A673 (cell line): ENCODE measurements around the gene CDKAL1. TPM values are rescaled to one million over a fixed set of nuclear protein-coding genes. Genes with fewer than 3 reads are reported as not detected.

Experiments used
- BruUV-seq: library from RNA; stranded (reverse); fragments of 400-500 nt; replicated peaks from 2 replicates; lab custom pipeline; 2021; lab: Mats Ljungman, UMichigan
- CTCF ChIA-PET: fragments of 300-600 bp; sonication (Branson Sonifier 250); formaldehyde crosslinking; loops from one replicate; lab custom pipeline; 2022; ENCODE audit warnings: antibody characterized with exemption; lab: Charles Lee
- POLR2A ChIA-PET: fragments of 300-600 bp; sonication (Branson Sonifier 250); formaldehyde crosslinking; loops from one replicate; lab custom pipeline; 2022; ENCODE audit warnings: antibody characterized with exemption; ENCODE audit not compliant: low non-redundant PET; lab: Charles Lee
- DNase-seq: peaks from one replicate; pipeline ENCODE4 v3.0.0-alpha.2; 2015; ENCODE audit warnings: low spot score
- H3K27ac ChIP-seq: fragments of 200-600 bp; sonication (generic); 2 replicates; pipeline ENCODE4 v1.5.1; 2016; ENCODE audit warnings: mixed run types, low read depth, mild to moderate bottlenecking, mixed read lengths, antibody characterized with exemption, low read length; ENCODE audit not compliant: poor library complexity, severe bottlenecking
- H3K27me3 ChIP-seq: fragments of 200-600 bp; sonication (generic); replicated peaks from 2 replicates; pipeline ENCODE4 v1.6.1; 2017; ENCODE audit warnings: mixed run types, low read depth, mild to moderate bottlenecking, mixed read lengths, antibody characterized with exemption, low read length; ENCODE audit not compliant: insufficient read depth, poor library complexity
- H3K36me3 ChIP-seq: fragments of 200-600 bp; sonication (generic); 2 replicates; pipeline ENCODE4 v1.6.1; 2016; ENCODE audit warnings: mixed run types, mild to moderate bottlenecking, mixed read lengths, antibody characterized with exemption, low read length; ENCODE audit not compliant: insufficient read depth, poor library complexity, severe bottlenecking
- H3K4me1 ChIP-seq: fragments of 200-600 bp; sonication (generic); 2 replicates; pipeline ENCODE4 v1.6.1; 2017; ENCODE audit warnings: mixed run types, mild to moderate bottlenecking, mixed read lengths, antibody characterized with exemption, low read length; ENCODE audit not compliant: insufficient read depth, poor library complexity, severe bottlenecking
- H3K4me3 ChIP-seq: fragments of 200-600 bp; sonication (generic); 2 replicates; pipeline ENCODE4 v1.5.1; 2016; ENCODE audit warnings: low read depth, mixed run types, mild to moderate bottlenecking, mixed read lengths, low read length; ENCODE audit not compliant: poor library complexity, severe bottlenecking
- H3K9me3 ChIP-seq: fragments of 200-600 bp; sonication (generic); 2 replicates; pipeline ENCODE4 v1.6.1; 2016; ENCODE audit warnings: mixed run types, low read depth, mild to moderate bottlenecking, mixed read lengths, antibody characterized with exemption, low read length; ENCODE audit not compliant: poor library complexity, severe bottlenecking
- EZH2 ChIP-seq: fragments of 200-600 bp; sonication (generic); IDR thresholded peaks from 2 replicates; pipeline ENCODE4 v1.6.1; 2017; ENCODE audit warnings: borderline replicate concordance, low read depth, mild to moderate bottlenecking, mixed read lengths, antibody characterized with exemption, low read length; ENCODE audit not compliant: poor library complexity, severe bottlenecking
- intact Hi-C: fragments of 100-400 bp; cut with micrococcal nuclease; formaldehyde crosslinking; loops from one replicate; pipeline ENCODE4 v1.10.0; 2022; ENCODE audit not compliant: unreplicated experiment
- total RNA-seq: library from RNA; stranded (reverse); gene quantifications from 2 replicates; pipeline ENCODE4 v1.2.3, GENCODE V29; 2021
- TF ChIP-seq, protein P1 (sequence below): fragments of 300-800, 200-600 bp; sonication (generic); conservative IDR thresholded peaks from 2 replicates; pipeline ENCODE4 v1.5.1; 2017; ENCODE audit warnings: low read depth, mild to moderate bottlenecking, antibody characterized with exemption, low read length, moderate library complexity, mixed read lengths

Gene CDKAL1
- total RNA-seq, 1 experiment from 2014 or later = 35.5 TPM

GRCh38 chr6:20814494-20814893 lies 280.2 kb downstream of the CDKAL1 start:
- no peaks in the 10 kb centered on the region for H3K9me3 ChIP-seq
- intact Hi-C loops = no loop called here
- H3K27ac ChIP-seq = no peak overlapping the region
- H3K4me1 ChIP-seq = peaks cover 24% of the 10 kb centered on the region
- TF ChIP-seq, protein P1, sequence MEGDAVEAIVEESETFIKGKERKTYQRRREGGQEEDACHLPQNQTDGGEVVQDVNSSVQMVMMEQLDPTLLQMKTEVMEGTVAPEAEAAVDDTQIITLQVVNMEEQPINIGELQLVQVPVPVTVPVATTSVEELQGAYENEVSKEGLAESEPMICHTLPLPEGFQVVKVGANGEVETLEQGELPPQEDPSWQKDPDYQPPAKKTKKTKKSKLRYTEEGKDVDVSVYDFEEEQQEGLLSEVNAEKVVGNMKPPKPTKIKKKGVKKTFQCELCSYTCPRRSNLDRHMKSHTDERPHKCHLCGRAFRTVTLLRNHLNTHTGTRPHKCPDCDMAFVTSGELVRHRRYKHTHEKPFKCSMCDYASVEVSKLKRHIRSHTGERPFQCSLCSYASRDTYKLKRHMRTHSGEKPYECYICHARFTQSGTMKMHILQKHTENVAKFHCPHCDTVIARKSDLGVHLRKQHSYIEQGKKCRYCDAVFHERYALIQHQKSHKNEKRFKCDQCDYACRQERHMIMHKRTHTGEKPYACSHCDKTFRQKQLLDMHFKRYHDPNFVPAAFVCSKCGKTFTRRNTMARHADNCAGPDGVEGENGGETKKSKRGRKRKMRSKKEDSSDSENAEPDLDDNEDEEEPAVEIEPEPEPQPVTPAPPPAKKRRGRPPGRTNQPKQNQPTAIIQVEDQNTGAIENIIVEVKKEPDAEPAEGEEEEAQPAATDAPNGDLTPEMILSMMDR = no peak
- no peak for TF ChIP-seq EZH2
- ChIA-PET POLR2A (no interaction called here), CTCF (no interaction called here)
- H3K4me3 ChIP-seq = no peak overlapping the region
- no peaks in the 10 kb centered on the region for H3K36me3 ChIP-seq
- no peak for DNase-seq
- BruUV-seq = no TSS peak
- H3K27me3 ChIP-seq = no peaks in the 10 kb centered on the region

DNA sequence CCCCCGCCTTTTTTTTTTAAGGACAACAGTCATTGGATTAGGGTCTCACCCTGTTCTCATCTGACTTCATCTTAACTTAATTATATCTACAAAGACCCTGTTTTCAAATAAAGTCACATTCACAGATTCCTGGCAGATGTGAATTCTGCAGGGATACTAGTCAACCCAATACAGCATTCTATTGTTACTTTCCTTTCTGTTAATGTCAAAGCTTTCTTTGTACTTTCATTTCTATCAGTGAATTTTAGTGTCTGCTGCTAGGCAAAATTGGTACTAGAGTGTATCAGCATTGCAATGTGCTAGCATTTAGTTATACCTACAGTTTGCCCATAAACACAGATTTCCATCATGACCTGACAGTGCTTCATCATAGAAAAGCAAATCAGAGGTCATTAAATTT lies 281.9 kb downstream of the CDKAL1 start:
- no peaks in the 10 kb centered on the region for H3K9me3 ChIP-seq
- POLR2A ChIA-PET = no interaction called here
- H3K36me3 ChIP-seq = no peaks in the 10 kb centered on the region
- H3K27ac ChIP-seq = no peak overlapping the region
- DNase-seq = no peak
- H3K27me3 ChIP-seq = no peaks in the 10 kb centered on the region
- CTCF ChIA-PET = no interaction called here
- TF ChIP-seq, protein P1 = no peak
- TF ChIP-seq EZH2 = no peak
- BruUV-seq = no TSS peak
- intact Hi-C loops = no loop called here
- peaks cover 17% of the 10 kb centered on the region for H3K4me1 ChIP-seq
- H3K4me3 ChIP-seq = no peak overlapping the region

DNA sequence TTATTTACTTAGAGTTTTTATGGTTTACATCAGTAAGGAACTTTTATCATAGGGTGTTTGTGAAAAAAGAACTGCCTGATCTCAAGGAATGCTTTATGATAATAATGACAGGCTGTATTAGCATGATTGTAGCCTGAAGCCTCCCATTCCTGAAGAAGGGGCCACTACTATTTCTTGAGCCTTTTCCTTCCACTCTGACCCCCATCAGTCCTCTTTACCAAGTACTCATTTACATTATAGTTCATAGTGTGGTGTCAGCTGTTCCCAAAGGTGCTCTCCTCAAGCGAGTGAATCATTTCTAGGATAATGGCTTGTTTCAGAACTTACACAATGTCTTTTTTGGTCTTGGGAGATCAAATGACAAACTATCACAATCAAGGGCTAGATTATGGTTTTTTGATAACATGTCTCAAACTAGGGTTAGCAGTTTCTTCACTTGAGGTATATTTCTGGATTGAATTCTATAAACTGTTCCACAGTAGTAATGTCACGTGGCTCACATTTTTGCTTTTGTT lies 283.6 kb downstream of the CDKAL1 start:
- intact Hi-C loops = no loop called here
- Histone ChIP-seq H3K36me3 (no peaks in the 10 kb centered on the region), H3K4me1 (peaks cover 13% of the 10 kb centered on the region), H3K9me3 (no peaks in the 10 kb centered on the region), H3K4me3 (no peak overlapping the region), H3K27ac (no peak overlapping the region), H3K27me3 (no peaks in the 10 kb centered on the region)
- BruUV-seq = no TSS peak
- ChIA-PET POLR2A (no interaction called here), CTCF (no interaction called here)
- DNase-seq = no peak
- TF ChIP-seq, protein P1 = no peak
- TF ChIP-seq EZH2 = no peak
